ENCODE data around the gene BCAP29.
"Not testable (repeated sequence)": the region's sequence is repeated elsewhere in the genome, so short reads cannot be mapped to it uniquely, and the experiment has no call there.

Gene BCAP29, protein sequence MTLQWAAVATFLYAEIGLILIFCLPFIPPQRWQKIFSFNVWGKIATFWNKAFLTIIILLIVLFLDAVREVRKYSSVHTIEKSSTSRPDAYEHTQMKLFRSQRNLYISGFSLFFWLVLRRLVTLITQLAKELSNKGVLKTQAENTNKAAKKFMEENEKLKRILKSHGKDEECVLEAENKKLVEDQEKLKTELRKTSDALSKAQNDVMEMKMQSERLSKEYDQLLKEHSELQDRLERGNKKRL

DNA sequence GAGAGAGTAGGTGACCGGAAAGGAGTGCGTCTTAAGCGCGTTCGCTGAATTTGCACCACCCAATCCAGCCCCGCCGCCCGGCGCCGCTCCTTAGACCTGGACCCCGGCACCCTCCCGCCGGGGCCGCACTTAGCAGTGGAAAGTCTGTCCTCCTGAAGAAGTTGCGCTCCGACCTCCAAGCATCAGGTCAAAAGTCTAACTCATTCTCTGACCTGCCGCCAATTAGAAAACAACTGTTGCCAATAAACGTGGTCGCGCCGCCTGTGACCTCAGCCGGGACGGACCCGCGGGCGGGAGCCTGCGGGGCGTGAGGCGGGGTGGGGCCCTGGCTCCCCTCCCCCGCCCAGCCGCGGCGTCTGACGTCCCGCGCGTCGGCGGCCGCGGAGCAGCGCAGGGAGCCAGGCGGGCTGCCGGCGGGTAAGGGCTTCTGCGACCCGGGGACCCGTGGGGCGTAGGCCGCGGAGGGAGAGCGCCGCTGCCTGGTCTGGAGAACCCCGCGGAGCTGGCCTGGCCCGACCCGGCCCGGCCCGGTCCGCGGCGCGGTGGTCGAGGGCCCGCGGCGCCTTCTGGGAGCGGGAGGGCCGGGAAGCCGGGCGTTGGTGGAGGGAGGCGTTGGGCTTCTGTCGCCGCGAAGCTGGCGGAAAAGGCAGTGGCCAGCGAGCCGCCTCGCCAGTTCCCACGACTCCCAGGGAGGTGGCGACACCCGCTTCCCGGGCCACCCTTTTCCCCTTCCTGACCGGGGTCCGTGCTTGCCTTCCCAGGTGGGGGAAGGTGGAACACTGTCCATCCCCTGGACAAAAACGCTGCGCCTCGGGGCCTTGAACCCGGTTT is at the start of gene BCAP29:
BCAP29 (plus strand) TSS at position 362 of the 831 bp plus-strand sequence. CDS start 527 bp downstream, outside the sequence.
- DNase-seq = peak; percentile 43

DNA sequence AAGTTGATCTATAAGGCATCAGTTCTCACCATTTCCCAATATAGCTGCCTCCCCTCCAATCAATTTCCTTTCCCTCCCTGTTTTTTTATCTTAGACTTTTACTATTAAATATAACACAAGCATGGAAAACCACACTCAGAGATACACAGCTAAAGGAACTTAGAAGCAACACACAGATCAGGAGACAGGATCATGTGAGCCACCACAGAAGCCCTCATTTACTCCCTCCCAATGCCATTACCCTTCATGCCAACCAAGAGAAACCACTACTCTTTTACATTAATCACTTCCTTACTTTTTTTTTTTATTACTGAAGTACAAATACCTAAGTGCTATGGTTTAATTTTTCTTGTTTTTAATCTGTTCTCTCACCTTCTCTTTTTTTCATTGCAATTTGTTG is 49.3 kb upstream of the BCAP29 start:
- no peak for DNase-seq

DNA sequence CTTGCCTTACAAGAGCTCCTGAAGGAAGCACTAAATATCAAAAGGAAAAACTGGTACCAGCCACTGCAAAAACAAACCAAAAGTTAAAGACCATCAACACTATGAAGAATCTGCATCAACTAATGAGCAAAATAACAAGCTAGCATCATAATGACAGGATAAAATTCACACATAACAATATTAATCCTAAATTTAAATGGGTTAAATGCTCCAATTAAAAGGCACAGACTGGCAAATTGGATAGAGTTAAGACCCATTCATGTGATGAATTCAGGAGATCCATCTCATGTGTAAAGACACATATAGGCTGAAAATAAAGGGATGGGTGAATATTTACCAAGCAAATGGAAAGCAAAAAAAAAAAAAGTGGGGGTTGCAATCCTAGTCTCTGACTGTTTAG is 45.9 kb upstream of the BCAP29 start:
- no peak for DNase-seq

DNA sequence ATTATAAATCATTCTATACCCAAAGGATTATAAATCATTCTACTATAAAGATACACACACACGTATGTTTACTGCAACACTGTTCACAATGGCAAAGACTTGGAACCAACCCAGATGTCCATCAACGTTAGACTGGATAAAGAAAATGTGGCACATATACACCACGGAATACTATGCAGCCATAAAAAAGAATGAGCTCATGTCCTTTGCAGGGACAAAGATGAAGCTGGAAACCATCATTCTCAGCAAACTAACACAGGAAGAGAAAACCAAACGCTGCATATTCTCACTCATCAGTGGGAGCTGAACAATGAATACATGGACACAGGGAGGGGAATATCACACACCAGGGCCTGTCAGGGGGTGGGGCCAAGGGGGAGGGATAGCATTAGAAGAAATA is 42.8 kb upstream of the BCAP29 start:
- DNase-seq = not testable (repeated sequence)

DNA sequence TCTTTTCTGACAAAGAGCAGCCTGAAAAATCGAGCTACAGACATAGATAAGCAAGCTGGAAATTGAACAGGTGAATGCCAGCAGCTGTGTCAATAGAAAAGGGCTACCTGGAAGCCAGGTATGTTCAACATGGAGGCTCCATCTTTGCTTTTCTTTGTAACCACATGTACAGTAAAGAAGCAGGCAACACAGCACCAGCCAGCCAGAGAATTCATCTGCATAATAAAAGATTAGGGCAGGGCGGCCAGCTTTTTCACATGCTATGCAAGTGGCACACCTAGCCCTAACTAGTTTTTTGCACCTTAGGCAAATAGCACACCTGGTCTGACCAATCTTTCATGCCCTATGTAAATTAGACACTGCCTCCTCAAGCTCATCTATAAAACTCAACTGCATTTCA is 42.0 kb upstream of the BCAP29 start:
- DNase-seq = no peak

DNA sequence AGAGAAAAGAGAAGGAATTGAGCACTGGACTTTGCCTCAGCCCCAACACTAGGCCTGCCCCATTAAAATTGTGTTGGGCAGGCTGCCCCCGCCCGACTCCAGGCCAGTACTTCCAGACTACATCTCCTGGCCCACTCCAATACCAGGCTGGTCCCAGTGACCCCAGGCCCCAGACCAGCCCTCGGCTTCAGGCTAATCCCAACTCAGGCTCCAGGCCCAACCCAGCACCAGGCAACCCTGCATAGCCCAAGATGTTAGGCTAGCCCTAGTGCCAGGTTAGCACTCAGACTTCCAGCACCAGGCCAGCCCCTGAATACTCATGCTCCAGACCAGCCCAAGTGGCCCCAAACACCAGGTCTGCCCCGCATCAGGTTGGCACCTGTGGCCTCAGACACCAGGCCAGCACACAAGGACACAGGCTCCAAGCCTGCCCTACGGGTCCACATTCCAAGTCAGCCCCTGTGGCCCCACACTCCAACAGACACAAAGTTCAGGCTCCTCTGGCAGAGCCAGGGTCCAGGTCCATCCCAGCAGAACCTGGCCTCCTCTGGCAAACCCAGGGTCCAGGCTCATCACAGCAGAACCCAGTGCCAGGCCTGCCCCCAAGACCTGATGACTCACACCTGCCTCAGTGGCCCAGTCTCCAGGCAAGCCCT is 36.6 kb upstream of the BCAP29 start:
- no peak for DNase-seq

DNA sequence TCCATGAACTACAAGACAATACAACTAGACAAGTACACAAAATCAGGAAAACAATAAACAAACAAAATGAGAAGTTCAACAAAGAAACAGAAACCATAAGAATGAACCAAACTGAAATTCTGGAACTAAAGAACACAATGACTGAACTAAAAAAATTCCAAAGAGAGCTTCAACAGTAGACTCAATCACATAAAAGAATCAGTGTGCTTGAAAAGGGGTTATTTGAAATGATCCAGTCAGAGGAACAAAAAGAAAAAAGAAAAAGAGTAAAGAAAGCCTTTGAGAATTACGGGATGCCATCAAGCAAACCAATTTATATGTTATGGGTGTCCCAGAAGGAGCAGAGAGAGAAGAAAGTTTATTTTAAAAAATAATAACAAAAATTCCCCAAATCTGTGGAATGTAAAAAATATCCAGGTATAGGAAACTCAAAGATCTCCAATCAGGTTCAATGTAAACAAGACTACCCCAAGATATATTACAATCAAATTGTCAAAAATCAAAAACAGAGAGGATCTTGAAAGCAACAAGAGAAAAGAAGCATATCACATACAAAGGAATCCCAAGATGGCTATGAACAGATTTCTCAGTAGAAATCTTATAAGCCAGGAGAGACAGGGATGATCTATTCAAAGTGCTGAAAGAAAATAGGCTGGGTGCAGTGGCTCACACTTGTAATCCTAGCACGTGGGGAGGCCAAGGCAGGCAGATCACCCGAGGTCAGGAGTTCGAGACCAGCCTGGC is 35.0 kb upstream of the BCAP29 start:
- no peak for DNase-seq

DNA sequence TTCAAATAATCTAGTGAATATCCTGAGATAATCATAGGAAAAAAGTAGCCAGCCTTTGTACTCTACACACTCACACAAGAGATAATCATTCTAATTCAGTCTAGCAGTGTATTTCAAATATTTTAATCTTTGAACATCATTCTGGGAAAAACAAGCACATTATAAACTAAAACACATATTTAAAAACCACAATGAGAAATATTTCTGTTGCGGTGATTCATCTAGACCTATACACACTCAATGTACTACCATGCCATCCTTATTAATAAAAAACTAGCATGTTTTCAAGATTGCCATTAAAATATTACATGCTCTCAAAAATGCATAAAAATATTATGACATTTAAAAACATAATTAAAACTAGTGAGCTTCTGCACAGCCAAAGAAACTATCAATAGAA is 28.1 kb upstream of the BCAP29 start:
- no peak for DNase-seq

DNA sequence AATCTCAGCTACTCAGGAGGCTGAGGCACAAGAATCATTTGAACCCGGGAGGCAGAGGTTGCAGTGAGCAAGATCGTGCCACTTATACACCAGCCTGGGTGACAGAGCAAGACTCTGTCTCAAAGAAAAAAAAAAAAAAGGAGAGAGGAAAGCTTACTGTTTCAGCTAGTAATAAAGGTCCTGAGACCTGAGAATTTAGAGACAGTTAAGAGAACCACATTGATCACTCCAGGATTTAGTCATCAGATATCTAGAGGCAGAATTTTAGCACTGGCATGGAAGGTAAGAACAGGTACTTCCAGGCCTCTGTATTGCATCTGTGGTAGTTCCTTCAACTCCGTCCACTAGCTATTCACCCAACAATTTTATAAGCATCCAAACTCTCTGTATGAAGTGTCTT is 24.2 kb upstream of the BCAP29 start:
- DNase-seq = no peak

DNA sequence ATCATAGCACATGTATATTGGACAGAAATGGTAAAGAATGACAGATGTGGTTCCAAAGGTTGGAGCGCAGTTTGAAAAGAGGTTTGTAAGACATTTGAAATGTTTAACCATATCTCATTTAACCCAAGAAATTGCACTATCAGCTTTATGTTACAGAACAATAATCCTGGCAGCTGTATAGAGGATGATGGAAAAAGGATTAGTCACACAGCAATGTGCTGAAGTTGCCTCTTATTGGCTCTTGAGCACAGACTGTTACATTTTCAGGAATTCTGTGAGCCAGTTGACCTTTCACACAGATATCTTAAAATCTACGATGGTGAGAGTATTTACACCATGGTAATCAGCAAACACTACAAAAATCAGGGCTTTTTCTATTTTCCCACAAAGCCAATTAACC is 20.2 kb upstream of the BCAP29 start:
- no peak for DNase-seq

DNA sequence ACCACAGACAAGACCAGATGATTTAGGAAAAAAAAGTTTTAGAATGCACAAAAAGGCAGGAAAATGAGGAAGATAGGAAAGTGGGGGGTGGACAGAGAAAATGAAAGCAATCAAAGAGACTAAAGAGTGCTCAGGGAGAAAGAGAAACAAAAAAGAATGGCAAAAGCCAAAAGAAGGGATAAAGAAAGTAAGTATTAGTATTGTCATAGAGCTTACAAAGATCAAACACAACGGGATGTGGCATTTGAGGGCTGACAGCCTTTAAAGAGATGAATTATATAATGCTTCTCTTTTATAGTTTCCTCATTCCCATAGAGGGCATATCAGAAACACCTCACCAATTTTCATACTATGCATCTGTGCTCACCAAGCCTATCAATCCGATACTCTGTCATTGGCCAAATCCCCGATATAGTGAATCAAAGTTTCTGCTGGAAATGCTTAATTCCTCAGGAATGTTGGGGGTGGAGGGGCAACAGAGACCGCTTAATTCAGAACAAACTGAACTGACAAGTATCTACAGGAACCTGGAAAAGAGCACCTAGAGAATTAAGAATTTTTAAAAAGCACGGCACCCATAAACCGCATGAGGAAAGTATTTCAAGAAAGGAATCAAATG is 19.0 kb upstream of the BCAP29 start:
- no peak for DNase-seq

DNA sequence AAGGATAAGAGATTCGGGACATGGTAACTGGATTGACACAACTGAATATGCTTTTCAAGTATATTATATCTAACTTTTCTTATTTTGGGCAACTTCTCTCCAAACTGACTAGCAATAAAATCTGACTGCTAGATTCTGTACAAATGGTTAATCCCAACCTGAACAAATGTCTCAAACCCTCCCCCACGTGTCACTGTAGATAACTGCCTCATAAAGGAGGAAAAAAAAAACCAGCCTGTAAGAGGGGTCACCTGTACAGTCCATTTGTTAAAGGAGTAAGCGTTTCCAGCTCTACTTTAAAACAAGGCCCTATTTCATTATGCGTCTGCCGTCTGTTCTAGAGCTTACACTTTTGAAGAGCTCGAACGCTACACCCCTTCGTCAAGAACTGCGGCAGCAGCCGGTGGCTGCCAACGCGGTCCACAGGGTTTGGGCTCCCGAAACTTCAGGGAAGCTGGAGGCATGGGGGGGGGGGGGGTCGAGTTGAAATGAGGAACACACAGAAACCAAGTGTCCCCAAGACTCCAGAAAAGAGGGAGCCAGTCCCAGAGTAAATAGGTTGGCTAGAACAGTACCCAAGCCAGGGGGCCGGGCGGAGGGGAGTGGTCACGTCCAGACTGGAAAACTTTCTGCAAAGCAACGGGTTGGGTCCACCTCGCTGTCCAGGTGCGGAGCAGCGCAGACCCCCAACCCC is 16.8 kb upstream of the BCAP29 start:
- DNase-seq = no peak

DNA sequence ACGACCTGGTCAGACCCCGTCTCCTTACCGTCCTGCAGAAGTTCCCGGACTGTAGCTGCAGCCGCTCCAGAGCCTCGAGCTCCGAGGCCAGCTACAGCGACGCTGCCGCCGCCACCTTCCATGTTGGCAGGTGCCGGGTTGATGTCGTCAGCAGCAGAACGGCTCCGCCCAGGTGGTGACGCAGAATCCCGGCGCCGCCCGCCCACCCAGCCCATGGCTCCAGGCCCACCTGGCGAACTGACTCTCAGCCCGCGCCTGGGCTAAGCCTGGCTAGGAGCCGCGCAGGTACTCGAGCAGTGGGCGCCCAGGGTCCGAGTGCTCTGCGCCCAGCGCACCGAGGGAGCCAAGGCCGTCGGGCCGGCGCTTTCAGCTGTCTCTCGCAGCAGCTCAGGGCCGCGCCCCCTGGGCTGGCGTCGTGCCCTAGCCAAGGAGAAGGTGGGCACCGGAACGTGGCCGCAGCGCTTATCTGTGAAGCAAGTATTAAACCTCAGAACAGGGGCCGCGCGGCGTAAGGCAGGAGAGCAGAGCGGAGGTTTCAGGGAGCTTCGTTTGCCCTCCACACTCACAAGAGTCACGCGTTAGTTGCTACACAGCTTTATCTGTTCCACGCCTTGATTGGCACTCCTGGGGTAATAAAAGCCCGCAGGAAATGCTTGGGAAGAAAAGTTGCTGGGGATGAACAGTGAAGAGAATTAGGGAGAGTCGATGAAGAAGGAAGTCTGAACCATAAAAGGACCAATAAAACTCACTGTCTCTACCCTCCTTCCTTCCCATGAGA is 16.1 kb upstream of the BCAP29 start, which contains the start of the genes COG5 and DUS4L:
COG5 (minus strand) TSS at position 146 of the 778 bp plus-strand sequence; CDS start at position 122, 24 bp downstream.
DUS4L (plus strand) TSS at position 197 of the 778 bp plus-strand sequence. CDS start 3,100 bp downstream, outside the sequence.
- DNase-seq = peak; percentile 56

DNA sequence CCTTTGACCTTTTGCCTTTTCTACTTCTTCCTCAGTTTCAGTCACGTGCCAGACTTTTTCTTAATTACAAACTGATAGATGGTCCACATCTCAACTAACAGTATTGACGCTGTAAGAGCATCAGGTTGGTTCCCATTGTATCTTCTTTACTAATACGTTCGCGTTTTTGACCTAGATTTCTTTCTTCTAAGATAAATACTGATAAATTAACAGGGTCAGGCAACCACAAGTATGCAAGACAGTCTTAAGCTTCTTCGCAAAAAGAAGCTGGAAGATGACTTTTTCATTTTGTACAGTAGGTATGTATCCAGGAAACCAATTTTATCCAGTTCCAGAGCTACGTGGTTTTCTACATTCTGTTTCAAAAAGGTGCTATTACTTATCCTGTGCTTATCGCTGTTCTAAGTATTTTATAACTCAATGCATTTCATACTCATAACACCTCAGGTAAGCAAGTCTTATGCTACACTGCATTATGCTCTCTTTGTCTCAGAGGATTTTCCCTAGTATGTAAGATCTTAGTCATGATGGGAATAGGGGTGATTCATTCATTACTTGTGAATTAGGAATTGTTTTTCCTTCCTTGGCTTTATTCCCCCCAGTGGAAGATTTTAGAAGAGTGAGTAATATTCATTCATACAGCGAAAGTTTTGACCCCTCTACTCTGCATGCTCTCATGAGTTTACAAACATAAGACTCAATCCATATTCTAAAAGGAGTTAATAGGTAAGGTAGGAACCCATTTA is 15.3 kb upstream of the BCAP29 start:
- peak; percentile 68 for DNase-seq

DNA sequence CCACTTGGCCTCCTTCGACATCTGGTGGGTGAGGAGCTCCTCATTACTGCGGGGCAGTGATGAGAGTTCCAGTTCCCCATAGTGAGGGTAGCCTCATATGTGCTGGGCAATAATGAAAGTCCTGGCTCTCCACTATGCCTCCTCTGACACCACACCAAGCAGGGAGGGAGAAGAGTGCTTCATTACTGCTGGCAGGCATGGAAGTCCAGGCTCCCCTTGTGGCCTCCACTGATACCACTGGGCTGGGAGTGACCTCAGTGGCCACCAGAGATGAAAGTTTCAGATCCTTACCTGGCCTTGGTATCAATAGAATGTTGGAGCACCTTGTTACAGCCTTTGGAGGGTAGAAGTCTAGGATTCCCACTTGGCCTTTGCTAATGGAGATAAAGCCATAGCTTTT is 9.7 kb upstream of the BCAP29 start:
- no peak for DNase-seq

DNA sequence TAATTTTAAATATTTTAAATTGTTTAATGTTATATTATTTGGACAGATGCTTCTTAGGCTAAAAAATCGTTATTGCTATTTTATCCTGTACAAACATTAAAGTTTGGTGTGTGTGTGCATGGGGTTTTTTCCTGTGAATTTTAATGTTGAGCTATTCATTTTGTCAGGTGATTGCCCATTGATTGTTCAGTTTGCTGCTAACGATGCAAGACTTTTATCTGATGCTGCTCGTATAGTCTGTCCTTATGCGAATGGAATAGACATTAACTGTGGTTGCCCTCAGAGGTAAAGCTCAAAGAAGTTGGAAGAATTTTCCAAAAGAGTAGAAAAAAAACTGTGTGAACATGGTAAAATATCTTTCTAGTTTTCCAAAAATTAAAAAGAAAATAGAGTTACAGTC is 6.5 kb upstream of the BCAP29 start:
- no peak for DNase-seq

DNA sequence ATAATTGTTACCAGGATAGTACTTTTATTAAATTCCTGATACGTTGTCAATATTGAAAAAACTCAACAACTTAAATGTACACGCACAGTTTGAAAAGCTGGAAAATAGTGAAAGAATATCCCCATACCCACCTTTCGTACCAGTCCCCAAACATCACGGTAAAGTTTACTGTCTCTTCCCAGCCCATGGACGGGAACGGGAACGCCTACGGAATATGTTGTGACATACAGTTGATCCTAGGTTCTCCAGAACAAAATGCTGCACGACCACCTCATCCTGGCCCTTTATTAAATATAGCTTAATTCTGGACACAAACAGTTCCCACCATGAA is 527 bp upstream of the BCAP29 start:
- DNase-seq = no peak

DNA sequence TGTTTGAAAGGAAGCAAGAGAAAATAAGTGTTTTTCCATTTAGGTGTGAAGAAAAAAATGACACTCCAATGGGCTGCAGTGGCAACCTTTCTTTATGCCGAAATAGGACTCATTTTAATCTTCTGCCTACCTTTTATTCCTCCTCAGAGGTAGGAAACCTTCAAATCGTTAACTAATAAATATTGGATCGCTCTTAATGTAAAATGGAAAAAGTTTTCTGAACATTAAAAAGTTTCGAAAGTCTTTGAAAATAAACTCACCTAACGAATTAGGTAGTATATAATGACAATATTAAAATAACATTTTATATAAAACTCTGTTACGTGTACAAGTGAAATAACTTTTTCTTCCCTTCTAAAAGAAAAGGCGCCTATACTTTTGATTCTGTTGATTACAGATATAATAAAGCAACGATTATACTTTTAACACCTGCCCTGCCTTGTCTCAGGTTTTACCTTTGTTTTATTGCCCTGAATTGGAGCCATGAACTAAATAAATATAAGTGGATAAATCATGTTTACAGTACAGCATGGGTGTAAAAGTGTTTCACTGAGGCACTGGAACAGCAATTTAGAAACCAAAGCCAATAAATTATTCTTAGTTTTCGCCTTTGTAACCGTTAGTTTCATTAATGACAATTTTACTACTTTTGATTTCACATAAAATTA is 804 bp downstream of the BCAP29 start:
- no peak for DNase-seq

DNA sequence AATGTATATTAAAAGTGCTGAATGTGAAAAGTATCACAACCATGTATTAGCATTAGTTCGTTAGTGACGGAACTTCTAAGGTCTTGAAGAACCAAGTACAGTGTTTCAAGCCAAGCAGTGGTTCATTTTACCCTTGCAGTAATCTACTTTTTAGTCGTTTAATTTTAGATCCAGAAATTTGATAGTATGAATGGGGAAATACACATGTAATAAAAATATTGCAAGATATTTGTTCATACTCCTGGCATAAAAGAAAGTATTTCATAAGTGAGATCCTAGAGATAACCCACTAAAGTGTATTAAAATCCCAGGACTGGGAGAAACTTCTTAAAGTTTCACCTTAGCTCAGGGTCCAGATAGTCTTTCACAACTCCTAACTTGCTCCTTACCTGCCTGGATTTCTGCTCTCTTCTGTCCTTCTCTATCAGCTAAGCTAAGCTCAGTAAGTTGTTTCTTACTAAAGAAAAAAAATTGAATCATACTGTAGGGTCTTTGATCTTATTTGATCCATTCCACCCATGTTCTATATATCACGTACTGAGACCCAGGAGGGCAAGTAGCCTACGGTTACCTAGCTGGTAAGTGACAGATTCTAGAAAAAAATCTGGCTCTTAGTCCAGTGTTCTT is 1.5 kb downstream of the BCAP29 start:
- DNase-seq = no peak

Data from amniotic stem cell (primary cell).